HG02642 (cell line): ENCODE data around the gene SOX8.
"Not testable (repeated sequence)": the region's sequence is repeated elsewhere in the genome, so short reads cannot be mapped to it uniquely, and the experiment has no call there.

Experiments
- ATAC-seq: cut with Tn5 transposase; IDR thresholded peaks from one replicate; pipeline ENCODE4 v1.9.1; 2021; ENCODE audit warnings: mild to moderate bottlenecking; ENCODE audit not compliant: unreplicated experiment, poor library complexity

The SOX8 gene

GRCh38 chr16:1020091-1020399 lies 38.5 kb downstream of the SOX8 start:
- no peak for ATAC-seq

GRCh38 chr16:1020591-1020990 lies 39.0 kb downstream of the SOX8 start:
- ATAC-seq = no peak

GRCh38 chr16:1021553-1022160 lies 40.1 kb downstream of the SOX8 start:
- ATAC-seq = no peak

GRCh38 chr16:1022466-1022865 lies 40.9 kb downstream of the SOX8 start:
- no peak for ATAC-seq

GRCh38 chr16:1024138-1024537 lies 42.6 kb downstream of the SOX8 start:
- no peak for ATAC-seq

- ATAC-seq = not testable (repeated sequence)
Observed at GRCh38 chr16:1025183-1025809, 43.7 kb downstream of the SOX8 start.

GRCh38 chr16:1026057-1026783 lies 44.6 kb downstream of the SOX8 start:
- ATAC-seq = no peak

GRCh38 chr16:1026784-1027500 lies 45.4 kb downstream of the SOX8 start:
- no peak for ATAC-seq

- no peak for ATAC-seq
Observed at GRCh38 chr16:1027501-1027815, 45.9 kb downstream of the SOX8 start.

GRCh38 chr16:1028056-1028455 lies 46.5 kb downstream of the SOX8 start:
- no peak for ATAC-seq

GRCh38 chr16:1028524-1029258 lies 47.1 kb downstream of the SOX8 start:
- ATAC-seq = no peak

GRCh38 chr16:1029259-1029545 lies 47.6 kb downstream of the SOX8 start:
- no peak for ATAC-seq

- no peak for ATAC-seq
Observed at GRCh38 chr16:1030473-1030901, 48.9 kb downstream of the SOX8 start.

- ATAC-seq = no peak
Observed at GRCh38 chr16:1031666-1032065, 50.1 kb downstream of the SOX8 start.

GRCh38 chr16:1032607-1033006 lies 51.0 kb downstream of the SOX8 start:
- no peak for ATAC-seq

GRCh38 chr16:1033128-1033679 lies 51.6 kb downstream of the SOX8 start:
- no peak for ATAC-seq

- no peak for ATAC-seq
Observed at GRCh38 chr16:1034230-1035065, 52.9 kb downstream of the SOX8 start.

GRCh38 chr16:1035066-1035415 lies 53.5 kb downstream of the SOX8 start:
- ATAC-seq = no peak

- no peak for ATAC-seq
Observed at GRCh38 chr16:1036166-1036565, 54.6 kb downstream of the SOX8 start.
